Measurements from ENCODE around the gene SLC39A8.

GRCh38 chr4:102345795-102346100 lies 466 bp upstream of the SLC39A8 start:
- TF ChIP-seq CREB1 (IDR thresholded peaks at IDR 0.05; ENCODE audit: low read depth) (no peak), RAD21 (IDR thresholded peaks at IDR 0.05; ENCODE audit: low read depth) (no peak)
